Activated CD4-positive, alpha-beta T cell treated with anti-CD3 and anti-CD28 coated beads, Interleukin-10, Interleukin-2, amounts not matched to agents 100 ng/mL and 50 ng/mL, durations not matched to agents 16 hours and 8 hours (primary cell): ENCODE measurements around the gene CCDC78.
A peak's percentile ranks its signal among the peaks of the same experiment; 100 is the strongest.
"Not testable (repeated sequence)": the region's sequence is repeated elsewhere in the genome, so short reads cannot be mapped to it uniquely, and the experiment has no call there.

Experiments used
- DNase-seq: peaks from one replicate; pipeline ENCODE4 v3.0.0-alpha.2; 2020

Gene CCDC78

GRCh38 chr16:691242-691641, 35.0 kb downstream of the CCDC78 start:
- not testable (repeated sequence) for DNase-seq

- no peak for DNase-seq
Observed at GRCh38 chr16:689175-689897, 36.9 kb downstream of the CCDC78 start.

DNA sequence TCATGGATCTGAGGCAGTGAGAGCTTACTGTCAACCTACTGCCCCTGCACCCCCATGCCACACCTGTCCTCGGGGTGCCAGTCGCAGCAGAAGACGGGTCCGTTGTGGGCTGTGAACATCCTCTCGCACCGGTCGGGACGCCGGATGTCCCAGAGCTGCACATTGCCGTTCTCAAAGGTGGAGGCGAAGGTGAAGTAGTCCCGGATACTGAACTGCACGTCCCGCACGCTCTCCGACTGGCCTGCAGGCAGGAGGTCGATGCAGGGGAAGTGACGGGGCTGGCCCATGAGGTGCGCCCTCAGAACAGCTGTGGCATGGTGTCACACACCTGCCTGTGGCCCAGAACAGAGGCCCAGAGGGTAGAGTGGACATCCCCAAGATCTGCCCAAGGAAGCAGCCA, 38.7 kb downstream of the CCDC78 start:
- DNase-seq: no peak

DNA sequence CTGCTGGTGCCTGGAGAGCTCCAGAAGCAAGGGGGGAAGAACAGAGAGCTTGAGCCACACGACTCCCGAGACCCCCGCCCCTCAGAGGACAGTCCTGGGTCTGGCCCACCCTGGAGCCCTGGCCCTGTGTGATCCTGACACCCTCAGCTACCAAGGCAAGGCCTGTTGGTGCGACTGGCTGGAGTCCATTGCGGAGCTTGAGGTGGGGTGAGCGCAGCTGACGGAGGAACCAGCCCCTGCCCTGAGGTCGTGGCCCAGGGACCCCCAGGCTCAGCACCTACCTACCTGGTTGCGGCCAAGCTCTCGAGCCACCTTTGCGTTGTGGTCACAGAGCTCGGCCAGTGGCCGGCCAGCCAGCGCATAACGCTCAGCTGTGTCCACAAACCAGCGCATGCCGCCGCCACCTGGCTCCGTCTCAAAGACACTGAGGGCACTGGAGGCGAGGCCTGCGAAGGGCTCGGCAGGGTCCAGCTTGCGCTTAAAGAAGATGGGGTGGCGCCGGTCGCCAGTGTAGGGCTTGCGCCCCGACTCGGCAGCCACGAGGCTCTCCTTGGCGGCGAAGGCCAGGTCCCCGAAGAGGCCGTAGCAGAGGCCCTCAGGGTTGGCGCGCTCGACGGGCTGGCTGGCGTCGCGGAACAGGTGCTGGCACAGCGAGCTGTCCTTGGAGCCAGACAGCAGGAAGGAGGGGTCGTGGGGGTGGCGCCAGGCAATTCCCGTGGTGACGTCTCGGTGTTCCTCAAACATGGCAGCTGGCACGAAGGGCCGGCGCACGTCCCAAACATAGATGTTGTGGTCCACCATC, 39.6 kb downstream of the CCDC78 start:
- DNase-seq: no peak

DNA sequence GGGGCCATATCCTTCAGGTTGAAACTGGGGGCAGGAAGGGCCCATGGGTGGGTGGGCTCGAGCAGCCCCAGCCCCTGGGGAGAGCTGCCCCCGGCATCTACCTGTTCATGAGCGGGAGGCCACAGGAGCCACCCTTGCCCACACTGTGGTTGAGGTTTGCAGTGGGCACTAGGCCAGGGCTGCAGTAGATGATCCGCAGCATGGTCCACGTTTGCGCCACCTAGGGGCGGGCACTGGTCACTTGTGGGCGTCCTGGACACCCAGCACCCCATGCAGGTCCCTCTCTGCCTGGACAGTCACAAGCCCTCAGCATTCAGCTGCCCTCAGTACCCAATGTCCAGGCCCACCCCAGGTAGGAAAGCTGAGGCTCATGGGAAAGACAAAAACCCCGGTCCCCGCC, 40.3 kb downstream of the CCDC78 start:
- no peak for DNase-seq

DNA sequence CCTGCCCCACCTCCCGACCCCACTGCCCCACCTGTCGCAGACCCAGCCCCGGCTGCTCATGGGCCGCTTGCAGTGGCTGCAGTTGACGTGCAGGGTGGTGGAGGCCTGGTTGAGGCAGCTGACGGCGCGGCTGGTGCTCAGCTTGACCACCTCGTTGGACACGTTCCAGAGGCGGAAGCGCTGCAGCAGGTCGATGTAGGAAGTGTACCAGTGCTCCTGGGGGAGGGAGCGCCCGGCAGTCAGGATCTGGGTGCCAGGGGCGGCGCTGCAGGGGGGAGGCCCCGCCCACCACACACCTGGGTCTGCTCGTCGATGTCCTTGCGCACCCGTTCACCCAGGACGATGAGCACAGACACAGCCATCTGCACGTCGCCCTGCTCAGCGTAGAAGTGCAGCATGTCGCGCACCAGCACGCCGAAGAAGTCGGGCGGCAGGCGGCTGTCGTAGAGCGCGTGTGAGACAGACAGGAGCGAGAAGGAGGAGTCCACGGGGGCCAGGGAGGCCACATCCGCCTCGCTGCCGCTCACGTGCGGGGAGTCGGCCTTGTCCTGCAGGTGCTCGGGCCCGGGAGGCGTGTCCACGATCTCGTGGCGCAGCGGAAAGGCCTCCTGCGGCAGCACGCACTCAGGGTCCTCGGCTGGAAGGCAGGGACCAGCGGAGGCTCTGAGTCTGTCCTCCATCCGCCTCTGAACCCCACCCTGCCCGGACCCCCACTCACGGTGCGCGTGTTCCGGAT, 41.1 kb downstream of the CCDC78 start:
- no peak for DNase-seq

- DNase-seq: peak; percentile 99
Observed at GRCh38 chr16:684071-684794, 42.0 kb downstream of the CCDC78 start, which contains the start of gene JMJD8. Gene JMJD8, minus strand, starts transcription at chr16:684334. Its CDS starts 15 bp downstream, at chr16:684319.

- no peak for DNase-seq
Observed at GRCh38 chr16:683396-684070, 42.7 kb downstream of the CCDC78 start.

GRCh38 chr16:682493-683395, 43.5 kb downstream of the CCDC78 start:
- DNase-seq: no peak

DNA sequence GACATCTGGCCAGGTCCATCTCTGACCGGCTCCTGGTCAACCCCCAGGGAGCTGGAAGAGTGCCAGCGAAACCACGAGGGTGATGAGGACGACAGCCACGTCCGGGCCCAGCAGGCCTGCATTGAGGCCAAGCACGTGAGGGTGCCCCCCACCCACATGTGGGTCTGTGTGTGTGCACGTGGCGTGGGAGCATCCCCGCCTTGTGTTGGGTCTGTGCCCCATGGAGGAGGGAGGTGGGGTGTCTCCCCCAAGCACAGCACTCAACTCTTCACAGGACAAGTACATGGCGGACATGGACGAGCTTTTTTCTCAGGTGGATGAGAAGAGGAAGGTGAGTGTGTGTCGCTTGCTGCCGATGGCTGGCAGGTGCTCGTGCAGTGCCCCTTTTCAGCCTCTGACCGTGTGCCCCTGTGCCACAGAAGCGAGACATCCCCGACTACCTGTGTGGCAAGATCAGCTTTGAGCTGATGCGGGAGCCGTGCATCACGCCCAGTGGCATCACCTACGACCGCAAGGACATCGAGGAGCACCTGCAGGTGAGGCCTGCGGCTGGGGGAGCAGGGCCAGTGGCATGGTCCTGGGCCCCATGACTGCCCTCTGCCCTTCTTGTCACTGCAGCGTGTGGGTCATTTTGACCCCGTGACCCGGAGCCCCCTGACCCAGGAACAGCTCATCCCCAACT, 44.4 kb downstream of the CCDC78 start:
- no peak for DNase-seq

DNA sequence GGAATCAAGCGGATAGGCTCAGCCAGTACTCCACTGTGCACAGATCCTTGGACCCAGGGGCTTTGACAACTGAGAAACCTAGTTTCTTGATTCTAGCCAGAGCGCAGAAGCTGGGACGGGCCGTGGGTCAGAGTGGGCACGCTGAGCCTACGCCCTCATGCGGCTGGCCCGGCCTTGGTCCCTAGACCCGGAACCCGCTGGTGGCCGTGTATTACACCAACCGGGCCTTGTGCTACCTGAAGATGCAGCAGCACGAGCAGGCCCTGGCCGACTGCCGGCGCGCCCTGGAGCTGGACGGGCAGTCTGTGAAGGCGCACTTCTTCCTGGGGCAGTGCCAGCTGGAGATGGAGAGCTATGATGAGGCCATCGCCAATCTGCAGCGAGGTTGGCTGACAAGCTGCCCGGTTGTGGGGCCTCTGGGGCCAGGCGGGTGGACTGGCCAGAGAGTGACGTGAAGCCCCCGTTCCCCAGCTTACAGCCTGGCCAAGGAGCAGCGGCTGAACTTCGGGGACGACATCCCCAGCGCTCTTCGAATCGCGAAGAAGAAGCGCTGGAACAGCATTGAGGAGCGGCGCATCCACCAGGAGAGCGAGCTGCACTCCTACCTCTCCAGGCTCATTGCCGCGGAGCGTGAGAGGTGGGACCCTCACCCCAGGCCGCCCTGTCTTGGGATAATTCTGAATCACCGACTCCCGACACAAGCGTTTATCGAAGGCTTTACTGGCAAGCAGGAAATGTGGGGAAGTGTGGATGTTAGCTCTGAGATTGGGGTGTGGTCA, 45.1 kb downstream of the CCDC78 start:
- DNase-seq: peak; percentile 39

DNA sequence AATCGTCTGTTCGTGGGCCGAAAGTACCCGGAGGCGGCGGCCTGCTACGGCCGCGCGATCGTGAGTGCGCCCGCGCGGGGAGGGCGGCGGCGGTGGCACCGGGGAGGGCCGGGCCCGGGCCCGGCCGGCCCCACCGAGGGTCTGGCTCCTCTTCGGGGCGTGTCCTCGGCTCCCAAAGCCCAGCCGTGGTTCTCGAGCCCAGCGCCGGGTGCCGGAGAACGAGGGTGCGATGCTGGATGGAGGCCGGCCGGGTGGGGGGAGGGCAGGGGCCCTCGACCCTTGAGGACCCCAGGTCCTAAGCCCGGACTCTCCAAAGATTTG, 45.7 kb downstream of the CCDC78 start:
- no peak for DNase-seq

DNA sequence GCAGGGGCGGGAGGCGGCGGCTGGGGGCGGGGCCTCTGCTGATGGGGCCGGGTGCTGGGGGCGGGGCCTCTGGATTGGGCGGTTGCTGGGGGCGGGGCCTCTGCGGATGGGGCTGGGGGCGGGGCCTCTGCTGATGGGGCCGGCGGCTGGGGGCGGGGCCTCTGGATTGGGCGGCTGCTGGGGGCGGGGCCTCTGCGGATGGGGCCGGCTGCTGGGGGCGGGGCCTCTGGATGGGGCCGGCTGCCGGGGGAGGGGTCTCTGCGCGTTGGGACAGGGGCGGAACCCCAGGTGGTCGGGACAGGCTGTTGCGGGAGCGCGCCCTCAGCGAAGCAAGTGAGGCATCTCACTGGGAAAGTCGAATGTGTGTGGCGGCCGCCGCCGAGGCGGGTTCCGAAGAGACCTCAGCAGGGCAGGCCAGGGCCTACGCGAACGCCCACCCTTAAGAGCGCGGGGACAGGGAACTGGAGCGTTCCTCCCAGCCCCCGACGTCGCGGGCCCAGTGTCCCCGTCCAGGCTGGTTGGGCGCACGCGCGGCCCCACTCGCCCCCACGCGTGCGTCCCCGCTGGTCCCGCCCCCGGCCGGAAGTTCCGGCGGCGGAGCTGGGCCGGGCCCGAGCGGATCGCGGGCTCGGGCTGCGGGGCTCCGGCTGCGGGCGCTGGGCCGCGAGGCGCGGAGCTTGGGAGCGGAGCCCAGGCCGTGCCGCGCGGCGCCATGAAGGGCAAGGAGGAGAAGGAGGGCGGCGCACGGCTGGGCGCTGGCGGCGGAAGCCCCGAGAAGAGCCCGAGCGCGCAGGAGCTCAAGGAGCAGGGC, 46.2 kb downstream of the CCDC78 start, which contains the start of gene STUB1:
STUB1 (plus strand) TSS at position 597 of the 811 bp plus-strand sequence; CDS start at position 713, 116 bp downstream.
- DNase-seq: peak; percentile 93

DNA sequence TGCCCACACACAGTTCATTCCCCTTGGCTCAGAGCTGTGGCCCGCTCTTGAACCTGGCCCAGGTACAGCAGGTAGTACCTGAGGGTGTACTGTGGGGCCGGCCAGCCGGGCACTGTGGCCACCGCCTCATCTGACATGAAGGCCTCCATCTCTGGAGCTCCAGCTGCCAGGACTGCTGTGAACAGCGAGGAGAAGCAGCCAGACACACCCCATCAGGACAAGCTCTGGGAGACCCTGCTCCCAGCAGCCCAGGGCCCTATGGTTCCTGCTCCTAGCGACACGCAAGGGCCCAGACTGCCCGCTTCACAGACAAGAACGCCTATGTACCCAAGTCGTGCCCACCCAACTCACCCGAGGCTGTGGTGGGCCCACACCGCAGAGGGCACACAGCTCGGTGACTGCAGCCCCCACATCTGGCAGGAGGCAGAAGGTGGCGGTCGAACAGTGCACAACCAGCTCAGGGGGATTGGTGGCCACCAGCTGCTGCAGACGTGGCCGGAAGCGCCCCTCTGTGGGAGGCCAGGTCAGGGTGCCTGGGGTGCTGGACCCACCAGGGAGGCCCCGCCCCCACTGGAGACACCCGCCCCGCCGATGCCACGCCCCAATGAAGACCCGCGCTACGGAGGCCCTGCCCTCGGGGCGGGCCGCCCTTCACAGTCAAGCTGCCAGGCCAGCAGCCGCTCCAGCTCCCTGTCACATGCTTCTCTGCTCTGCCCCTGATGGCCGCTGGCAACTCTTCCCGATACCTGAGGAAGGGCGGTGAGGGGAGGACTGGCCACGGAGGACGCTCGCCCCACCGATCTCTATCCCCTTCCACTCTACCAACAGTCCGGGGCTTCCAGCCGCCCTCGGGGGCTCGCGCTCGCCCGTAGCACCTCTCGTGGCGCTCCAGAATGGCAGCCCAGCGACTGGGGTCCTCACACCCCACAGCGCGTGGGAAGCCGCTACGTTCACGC, 47.1 kb downstream of the CCDC78 start:
- peak; percentile 72 for DNase-seq

- no peak for DNase-seq
Observed at GRCh38 chr16:678209-678857, 47.9 kb downstream of the CCDC78 start.

GRCh38 chr16:677316-678190, 48.7 kb downstream of the CCDC78 start:
- no peak for DNase-seq
